NK-92 treated with Interleukin-12 subunit alpha and Interleukin-12 subunit beta, amount 100 ng/mL, for 24 hours (cell line): ENCODE measurements around the gene UBASH3A.
"Not testable (repeated sequence)": the region's sequence is repeated elsewhere in the genome, so short reads cannot be mapped to it uniquely, and the experiment has no call there.

Source experiments
- DNase-seq: peaks from one replicate; lab custom pipeline; 2025; lab: John Stamatoyannopoulos, UW

UBASH3A gene

DNA sequence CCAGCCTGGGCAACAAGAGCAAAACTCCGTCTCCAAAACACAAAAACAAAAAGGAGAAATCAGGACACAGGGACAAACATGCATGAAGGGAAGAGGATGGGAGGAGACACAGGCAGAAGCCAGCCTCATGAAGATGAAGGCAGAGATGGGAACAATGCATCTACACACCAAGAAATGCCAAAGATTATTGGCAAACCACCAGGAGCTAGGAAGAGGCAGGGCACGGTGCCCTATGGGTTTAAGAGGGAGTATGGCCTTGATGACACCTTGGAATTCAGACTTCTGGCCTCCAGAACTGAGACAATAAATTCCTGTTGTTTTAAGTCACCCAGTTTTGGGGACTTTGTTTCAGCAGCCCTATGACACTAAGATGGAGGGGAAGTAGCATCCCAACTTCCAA is 13.0 kb upstream of the UBASH3A start:
- DNase-seq, result no peak

DNA sequence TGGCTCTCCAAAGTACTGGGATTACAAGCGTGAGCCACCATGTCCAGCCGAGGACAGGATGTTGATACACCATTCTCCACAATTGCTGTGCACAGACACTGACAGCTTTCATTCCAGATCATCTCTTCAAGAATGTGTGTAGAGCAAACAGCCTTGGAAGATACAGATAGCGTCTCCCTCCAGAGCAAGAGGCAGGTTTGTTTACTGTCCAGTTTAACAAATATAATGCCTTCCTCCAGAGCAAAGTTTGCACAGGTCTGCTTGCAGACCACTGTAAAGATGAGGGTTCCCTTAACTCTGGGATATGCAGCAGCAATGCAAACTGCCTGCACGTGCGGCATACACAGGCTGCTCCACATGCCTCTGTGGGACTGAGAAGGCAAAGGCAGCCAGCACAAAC is 12.4 kb upstream of the UBASH3A start:
- no peak for DNase-seq

DNA sequence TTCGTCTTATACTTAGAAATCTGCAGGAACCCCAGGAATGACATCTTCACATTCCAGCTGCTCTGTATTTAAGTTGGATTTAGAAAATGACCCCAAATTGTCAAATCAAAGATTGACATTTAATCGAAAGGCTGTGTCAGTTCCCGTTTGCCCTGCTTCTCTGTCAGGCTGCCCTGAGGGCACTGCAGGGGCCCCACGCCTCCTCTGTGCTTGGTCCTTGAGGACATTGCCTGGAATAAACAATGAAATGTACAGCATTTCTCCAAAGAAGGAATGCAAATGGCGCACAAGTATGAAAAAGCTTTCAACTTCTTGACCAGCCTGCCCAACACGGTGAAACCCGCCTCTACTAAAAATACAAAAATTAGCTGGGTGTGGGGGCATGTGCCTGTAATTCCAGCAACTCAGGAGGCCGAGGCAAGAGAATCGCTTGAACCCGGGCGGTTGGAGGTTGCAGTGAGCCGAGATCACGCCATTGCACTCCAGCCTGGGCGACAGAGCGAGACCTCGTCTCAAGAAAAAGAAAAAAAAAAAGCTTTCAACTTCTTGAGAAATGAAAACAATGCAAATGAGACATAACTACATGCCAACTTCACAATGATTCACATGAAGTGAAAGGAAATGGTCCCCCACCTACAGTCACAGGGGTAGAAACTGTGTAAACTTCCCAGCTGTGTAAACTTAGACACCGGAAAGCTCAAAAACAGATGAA is 10.8 kb upstream of the UBASH3A start:
- DNase-seq, result no peak

DNA sequence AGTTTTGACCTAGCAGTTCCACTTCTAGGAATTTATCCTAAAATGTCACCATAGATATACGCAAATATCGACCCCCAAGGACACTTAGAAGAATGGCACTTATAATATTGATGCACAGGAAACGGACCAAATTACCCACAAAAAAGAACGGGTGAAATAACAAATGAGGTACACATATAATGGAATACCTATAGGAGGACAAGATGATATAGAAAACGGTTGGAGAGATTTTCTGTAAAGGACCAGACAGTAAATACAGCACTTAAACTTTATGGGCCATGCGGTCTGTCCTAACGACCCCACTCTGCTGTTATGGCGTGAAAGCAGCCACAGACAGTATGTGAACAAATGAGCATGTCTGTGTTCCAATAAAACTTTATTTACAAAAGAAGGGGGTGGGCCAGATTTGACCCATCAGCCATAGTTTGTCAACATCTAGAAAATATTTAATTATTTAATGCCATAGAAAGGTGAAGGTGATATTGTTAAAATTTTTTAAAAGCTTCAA is 10.2 kb upstream of the UBASH3A start:
- DNase-seq, result no peak

DNA sequence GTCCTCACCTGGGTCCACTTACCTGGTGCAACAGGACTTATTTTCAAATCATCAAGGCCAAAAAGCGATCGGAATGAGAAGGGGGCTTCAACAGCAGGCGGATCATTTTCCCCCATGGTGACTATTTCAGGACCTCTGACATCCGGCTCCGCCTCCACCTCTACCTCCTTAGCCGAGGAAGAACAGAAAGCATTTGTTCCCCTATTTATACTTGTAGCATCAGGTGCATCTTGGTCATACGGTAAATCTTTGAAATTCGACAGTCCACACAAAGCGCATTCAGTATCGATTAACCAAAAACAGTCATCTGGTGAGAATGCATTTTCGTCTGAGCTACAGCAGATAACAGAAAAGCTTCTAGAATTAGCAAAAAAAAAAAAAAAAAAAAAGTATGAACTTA is 8.4 kb upstream of the UBASH3A start:
- no peak for DNase-seq

DNA sequence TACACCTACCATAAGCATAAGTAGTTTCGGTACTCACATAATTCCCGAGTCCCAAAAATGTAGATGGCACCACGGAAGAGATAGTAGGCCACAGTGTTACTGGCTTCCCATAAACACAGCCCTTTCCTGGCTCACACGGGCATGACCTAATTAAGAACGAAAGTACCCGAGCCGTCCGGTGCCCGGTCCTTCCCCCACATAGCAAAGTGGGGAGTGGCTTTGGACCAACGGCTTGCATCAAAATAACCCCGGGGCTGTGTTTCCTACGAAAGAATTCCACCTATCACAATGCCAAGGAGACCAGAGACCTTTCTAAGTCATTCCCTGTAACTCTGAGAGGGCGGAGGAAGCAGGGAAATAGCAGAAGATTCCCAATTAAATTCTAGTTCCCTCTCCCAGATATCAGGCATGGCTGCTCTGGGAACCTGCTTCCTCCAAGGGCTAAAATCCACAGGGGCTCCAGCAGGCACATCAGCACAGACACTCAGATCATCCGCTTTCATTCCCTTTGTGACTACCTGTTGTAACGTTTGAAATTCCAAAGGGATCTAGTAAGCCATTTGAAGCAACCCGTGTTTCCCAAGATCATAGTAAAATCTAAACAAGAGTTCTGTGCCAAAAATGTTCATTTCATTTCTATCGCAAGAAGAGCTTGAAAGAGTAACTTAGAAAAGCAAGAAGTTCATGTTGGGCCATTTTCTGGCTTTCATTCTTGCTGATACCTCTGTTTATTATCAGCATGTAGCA is 7.6 kb upstream of the UBASH3A start, which contains the start of gene TMPRSS3:
TMPRSS3 (minus strand) TSS at position 148 of the 747 bp plus-strand sequence. CDS start 635 bp downstream, outside the sequence.
- no peak for DNase-seq

DNA sequence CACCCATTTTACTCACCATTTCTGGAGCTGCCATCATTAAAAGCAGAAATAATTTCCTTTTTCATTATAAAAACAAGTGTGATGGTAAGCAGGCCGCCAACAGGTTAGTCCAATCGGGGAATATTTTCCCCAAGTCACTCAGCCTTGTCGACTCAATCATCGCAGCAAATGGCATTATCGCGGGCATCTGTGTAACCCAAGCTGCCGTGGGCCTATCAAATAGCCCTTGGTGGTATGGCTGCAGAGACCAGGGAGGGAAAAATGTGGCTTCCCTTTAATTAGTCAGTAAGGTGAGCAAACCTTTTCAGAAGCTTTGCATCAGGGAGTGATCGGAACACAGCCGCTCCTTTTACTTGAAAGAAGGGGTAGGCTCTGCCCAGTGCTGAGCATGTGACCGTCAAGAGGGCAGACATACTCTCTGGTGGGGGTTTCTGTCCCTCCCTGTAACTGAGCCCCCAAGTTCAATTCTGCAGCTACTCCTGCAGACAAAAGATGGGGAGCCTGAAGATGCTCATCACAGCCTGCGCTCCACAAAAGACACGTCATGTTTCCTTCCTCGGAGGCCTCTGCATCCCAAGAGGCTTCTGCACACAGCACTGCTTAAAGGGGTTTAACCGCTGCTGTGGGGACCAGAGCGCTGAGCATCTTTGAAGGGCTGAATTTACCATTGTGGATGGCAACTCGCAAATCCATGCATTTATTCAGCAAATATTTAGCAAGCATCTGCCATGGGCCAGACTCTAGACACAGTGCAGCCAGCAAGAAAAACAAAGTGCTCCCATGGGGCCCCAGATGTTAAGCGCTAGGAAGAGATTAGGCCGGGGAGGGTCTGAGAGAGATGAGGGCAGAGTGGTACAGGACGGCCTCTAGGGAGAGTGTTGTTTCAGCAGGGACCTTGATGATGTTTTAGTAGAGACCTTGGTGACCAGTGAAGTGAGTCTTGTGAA is 6.6 kb upstream of the UBASH3A start:
- no peak for DNase-seq

DNA sequence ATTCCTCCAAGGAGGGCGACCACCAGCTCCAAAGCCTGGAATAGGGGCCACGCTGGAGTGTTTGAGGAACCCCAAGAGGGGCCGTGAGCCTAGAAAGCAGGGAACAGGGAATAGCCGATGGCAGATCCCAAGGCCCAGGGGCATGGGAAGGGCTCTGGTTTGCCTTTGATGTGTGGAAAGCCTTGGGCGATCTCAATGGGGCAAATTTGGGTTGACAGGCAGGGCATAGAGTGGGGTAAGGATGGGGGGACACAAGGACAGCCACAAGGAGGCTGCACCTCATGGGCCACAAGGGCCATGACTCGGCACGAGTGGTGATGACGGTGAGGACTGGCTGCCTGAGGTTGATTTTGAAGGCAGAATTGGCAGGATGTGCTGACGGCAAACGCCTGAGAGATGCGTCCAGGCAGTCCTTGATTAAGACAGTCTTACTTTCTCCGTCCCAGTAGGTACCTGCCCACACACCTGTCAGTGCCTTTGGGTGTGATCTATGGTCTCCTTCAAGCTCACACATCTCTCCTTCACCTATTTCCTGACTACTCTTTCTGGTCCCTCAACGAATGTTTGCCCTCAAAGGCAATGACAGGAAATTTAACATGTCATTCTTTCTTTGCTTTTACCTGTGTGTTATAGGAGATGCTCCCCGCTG is 5.8 kb upstream of the UBASH3A start:
- DNase-seq, result no peak

DNA sequence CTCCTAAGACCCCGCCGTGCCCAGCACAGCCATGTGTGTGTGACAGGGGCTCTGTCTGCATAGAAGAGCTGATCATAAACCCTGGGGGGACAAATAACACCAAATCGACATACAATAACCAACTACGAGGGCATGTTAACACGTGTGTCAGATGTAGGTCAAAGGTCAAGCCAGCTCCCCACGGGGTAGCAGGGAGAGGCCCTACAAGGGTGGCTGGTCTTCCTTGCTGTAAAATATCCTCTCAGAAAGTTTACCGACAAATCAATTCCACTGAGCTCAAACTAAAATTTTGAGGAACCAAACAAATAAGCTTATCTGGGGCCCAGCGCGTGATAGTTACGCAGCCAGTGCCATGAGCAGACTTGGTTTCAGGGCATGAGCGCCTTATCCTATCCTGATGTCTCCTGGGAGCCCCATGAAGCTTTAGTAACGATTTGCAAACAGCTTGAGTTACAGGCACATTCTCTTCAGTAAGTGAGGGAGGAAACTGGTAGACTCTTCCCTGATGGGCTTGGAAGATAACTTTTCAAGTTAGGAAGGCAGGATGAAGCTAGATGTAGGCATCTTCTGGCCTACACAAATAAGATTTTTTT is 5.2 kb upstream of the UBASH3A start:
- DNase-seq, result no peak

DNA sequence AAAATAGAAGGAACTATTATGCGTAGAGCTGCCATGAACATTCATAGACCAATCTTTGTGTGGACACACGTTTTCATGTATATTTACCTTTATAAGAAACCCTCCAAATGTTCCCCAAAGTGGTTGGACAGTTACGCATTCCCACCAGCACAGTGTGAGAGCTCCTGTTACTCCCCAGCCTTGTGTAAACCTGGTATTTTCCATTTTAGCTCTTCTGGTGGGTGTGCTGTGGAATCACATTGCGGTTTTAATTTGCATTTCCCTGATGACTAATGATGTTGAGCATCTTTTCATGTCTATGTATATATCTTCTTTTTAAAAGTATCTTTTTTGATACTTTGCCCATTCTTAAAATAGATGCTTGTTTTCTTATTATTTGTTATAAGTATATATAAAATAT is 3.2 kb upstream of the UBASH3A start:
- DNase-seq, result no peak

DNA sequence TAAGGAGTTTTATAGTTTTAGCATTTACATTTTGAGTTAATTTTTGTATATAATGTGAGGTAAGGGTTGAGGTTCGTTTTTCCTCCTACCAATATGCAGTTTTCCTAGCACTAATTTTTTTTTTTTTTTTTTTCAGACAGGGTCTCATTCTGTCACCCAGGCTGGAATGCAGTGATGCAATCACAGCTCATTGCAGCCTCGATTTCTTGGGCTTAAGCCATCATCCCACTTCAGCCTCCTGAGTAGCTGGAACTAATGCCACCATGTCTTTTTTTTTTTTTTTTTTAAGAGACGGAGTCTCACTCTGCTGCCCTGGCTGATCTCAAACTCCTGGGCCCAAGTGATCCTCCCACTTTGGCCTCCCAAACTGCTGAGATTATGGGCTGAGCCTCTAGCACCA is 2.5 kb upstream of the UBASH3A start:
- no peak for DNase-seq

DNA sequence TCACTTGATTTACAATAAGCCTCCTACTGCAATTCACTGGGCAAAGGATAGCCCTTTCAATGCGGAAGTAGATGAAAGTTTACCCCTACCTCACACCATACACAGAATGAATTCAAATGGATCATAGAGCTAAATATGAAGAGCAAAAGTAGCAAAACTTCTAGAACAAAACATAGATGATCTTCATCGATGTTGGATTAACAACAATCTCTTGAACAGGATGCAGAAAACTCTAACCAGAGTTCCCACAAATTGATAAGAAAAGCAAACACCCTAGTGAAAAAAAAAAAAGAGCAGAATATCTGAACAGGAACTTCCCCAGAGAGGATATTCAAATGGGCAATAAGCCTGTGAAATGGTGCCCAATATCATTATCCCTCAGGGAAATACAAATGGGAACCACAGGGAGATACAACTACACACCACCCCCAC is 1.9 kb upstream of the UBASH3A start:
- no peak for DNase-seq

DNA sequence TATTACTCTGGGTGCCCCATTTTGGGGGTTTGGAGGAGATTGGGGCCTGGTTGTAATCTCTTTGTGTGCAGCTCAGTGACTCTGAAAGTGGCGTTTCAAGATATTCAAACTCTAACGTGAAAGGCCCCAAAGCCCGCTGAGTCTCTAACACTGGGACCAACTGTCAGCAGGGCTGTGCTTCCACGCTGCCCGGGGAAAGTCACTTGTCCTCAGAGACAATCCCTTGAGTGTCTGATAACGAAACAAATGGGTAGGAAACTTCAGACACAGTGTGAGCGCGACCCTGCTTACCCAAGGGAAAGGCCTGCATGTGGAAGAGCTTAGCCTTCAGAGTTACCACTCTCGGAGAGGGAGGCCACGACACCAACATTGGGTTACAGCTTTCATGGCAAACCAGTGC is 837 bp downstream of the UBASH3A start:
- peak; percentile 44 for DNase-seq

DNA sequence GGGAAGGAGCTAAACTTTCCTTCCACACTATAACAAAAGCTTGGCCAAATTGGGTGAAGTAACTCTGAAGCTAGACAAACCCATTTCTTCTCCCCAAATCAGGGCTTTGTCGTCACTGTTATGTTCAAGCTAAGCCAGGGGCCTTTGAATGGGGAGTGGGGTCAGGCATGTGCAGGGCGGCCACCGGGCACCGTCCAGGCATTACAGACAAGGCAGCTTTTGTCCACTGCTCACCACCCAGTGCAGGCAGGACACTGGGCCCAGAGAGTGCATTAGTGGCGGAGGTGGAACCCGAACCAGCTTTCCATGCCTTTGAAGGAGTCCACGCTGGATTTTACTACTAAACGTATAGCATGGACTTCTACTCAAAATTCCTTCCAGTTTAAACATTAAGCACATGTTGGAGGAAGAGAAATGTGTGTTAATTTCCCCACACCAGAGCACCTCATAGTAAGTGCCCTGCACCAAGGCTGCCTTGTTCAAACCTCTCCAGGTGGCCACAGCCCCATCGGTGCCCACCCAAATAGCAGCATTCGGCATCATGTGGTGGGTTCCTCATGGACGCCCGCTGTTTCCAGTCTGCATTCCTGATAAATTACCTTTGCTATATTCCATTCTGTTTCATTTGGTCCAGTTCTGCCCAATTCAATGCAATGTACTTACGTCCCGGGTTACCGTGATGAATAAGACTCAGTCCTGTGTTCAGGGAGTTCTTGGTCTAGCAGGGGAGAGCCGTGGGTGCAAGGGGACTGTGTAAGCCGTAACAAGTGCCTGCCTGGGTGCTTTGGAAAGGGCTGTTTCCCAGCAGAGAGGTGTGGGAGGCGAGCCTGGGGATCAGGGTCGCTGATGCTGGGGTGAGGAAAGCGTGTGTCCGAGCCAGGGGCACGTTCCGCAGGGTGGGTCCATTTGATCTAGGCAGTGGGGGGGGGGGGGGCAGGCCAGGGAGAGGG is 1.6 kb downstream of the UBASH3A start:
- no peak for DNase-seq

DNA sequence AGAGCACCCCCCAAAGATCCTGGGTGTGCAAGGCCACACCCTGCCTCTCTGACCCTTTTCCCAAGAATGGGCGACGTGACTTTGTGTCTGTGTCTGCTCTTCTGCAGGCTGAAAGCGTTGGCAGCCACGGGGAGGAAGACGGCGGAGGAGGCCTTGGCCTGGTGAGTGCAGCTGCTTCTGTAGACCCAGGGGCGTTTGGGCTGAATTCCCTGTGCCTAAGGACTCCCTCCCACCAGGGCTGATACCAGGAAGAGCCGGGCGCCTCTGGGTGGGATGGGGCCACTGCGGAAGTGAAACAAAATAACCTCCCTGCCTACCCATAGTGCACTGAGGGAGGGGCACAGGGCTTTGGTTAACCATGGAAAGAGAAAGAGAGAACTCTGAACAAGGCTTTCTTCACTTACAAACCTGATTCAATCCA is 2.5 kb downstream of the UBASH3A start:
- DNase-seq, result peak; percentile 46

DNA sequence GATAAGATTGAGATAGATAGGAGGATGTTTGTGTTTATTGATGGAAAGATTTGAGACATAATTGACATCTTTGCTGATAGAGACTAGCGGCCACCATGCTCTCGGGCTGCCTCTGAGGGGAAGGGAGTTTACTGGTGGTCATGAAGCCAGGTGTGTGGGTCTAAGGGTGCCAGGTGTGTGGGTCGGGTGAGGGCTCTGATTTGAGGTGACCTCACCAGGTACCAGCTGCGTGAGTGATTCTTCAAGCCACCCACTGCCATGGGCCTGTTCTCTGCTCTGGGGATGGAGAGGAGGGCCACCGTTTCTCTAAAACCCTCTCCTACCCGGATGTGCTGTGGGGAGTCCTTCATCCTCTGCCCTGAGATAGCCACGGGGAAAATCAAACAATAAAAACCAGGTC is 3.2 kb downstream of the UBASH3A start:
- no peak for DNase-seq

DNA sequence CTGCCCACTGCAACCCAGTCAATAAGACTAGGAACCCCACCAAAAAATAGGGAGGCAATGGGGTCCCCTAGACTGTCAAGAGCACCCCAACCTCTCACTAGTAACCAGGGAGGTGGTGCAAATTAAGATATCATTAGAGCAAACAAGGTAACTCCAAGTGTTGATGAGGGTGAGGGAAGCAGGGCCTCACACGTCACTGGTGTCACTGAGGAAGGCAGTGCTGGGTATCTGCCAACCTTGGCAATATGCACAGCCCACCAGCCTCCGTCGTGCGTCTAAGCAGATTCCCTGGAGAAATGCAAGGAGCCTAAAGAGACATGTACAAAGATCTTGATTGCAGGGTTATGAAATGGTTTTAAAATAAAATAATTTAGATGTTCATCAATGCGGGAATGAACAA is 3.8 kb downstream of the UBASH3A start:
- DNase-seq, result no peak

DNA sequence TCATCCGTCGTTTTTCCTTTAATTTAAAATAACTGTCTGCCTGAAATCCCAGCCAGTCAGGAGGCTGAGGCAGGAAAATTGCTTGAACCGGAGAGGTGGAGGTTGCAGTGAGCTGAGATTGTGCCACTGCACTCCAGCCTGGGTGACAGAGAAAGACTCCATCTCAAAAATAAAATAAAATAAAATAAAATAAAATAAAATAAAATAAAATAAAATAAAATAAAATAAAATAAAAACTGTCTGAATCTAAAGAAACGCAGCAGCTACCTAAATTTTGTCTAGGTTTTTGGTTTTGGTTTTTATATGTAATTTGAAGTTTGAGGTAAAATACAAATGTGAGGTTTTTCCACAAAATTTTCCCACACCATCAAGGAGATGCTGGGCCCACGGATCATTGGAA is 5.0 kb downstream of the UBASH3A start:
- DNase-seq, result not testable (repeated sequence)

DNA sequence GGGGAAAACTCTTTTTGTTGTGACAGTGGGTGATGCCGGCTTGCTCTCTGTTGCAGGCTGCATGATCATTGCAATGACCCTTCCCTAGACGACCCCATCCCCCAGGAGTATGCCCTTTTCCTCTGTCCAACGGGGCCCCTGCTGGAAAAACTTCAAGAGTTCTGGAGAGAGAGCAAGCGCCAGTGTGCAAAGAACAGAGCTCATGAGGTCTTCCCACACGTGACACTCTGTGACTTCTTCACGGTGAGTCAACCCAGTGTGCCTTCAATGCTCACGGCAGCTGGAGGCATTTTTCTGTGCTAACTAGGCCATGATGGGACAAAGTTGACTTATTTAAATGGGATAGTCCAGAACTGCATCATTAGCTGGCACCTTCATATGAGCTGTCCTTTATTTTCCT is 5.7 kb downstream of the UBASH3A start:
- DNase-seq, result no peak

DNA sequence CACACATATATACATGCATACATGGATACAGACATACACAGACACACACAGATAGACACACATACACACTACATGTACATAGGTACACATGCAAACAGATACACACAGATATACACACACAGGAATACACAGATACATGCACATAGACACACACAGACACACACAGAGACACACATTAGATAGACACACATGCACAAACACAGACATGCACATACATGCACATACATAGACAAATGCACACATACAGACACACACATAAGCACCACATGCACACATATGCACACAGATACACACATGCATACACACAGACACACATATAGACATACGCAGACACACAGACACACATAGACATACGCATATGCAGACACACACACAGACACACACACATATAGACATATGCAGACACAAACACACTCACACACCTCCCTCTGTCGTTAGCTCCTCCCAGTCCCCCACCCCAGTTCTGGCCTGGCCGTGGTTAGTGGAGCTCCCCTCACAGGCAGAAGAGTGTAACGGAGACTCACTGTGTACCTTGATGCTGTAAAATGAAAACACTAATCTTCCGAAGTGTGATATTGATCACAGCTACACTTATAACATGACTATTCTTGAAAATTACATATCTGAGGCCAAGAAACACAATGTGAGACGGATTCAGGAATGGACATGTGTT is 7.6 kb downstream of the UBASH3A start:
- no peak for DNase-seq
